ENCODE measurements around the gene LCT.

GRCh38 chr2:135802350-135802749, 34.6 kb downstream of the LCT start:
- TF ChIP-seq ARNTL (CRISPR knock-in tag; IDR thresholded peaks at IDR 0.05; ENCODE audit: borderline replicate concordance, low read depth), result no peak
- TF ChIP-seq OSR1 (CRISPR knock-in tag; IDR thresholded peaks at IDR 0.05), result no peak
- no peak for TF ChIP-seq CREB5 (CRISPR knock-in tag; IDR thresholded peaks at IDR 0.05; ENCODE audit: low read depth)
- no peak for TF ChIP-seq SNAI2 (CRISPR knock-in tag; IDR thresholded peaks at IDR 0.05)
- no peak for TF ChIP-seq TCF4 (CRISPR knock-in tag; IDR thresholded peaks at IDR 0.05; ENCODE audit: borderline replicate concordance)
- TF ChIP-seq, protein P1, sequence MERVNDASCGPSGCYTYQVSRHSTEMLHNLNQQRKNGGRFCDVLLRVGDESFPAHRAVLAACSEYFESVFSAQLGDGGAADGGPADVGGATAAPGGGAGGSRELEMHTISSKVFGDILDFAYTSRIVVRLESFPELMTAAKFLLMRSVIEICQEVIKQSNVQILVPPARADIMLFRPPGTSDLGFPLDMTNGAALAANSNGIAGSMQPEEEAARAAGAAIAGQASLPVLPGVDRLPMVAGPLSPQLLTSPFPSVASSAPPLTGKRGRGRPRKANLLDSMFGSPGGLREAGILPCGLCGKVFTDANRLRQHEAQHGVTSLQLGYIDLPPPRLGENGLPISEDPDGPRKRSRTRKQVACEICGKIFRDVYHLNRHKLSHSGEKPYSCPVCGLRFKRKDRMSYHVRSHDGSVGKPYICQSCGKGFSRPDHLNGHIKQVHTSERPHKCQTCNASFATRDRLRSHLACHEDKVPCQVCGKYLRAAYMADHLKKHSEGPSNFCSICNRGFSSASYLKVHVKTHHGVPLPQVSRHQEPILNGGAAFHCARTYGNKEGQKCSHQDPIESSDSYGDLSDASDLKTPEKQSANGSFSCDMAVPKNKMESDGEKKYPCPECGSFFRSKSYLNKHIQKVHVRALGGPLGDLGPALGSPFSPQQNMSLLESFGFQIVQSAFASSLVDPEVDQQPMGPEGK (CRISPR knock-in tag; IDR thresholded peaks at IDR 0.05; ENCODE audit: borderline replicate concordance), result no peak
- TF ChIP-seq CSDC2 (CRISPR knock-in tag; IDR thresholded peaks at IDR 0.05), result no peak
- TF ChIP-seq RARB (CRISPR knock-in tag; IDR thresholded peaks at IDR 0.05), result no peak
- no peak for TF ChIP-seq ZFP3 (CRISPR knock-in tag; IDR thresholded peaks at IDR 0.05)
- TF ChIP-seq TOX (CRISPR knock-in tag; IDR thresholded peaks at IDR 0.05; ENCODE audit: borderline replicate concordance), result no peak
- no peak for TF ChIP-seq ZNF565 (CRISPR knock-in tag; conservative IDR thresholded peaks at IDR 0.05; ENCODE audit: low read depth)
